ENCODE results near the gene RELB.
"Not testable (repeated sequence)": the region's sequence is repeated elsewhere in the genome, so short reads cannot be mapped to it uniquely, and the experiment has no call there.

The RELB gene

GRCh38 chr19:44986389-44986788, 14.9 kb upstream of the RELB start:
- DNase-seq: no peak

DNA sequence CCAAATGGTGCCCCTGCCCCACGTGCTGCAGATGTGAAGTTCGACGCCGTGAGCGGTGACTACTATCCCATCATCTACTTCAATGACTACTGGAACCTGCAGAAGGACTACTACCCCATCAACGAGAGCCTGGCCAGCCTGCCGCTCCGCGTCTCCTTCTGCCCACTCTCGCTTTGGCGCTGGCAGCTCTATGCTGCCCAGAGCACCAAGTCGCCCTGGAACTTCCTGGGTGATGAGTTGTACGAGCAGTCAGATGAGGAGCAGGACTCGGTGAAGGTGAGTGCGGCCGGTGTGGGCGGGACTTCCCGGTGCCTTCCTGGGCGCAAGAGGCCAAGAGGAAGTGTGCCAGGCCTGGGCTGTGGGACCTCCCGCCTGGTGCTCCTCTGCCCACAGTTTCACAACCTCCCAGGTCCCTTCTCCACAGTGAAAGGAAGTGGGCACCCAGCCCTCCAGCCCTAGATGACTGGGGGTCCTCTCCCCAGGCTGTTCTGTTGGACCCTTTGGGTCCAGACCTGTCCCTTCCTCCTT, 14.1 kb upstream of the RELB start:
- no peak for DNase-seq

DNA sequence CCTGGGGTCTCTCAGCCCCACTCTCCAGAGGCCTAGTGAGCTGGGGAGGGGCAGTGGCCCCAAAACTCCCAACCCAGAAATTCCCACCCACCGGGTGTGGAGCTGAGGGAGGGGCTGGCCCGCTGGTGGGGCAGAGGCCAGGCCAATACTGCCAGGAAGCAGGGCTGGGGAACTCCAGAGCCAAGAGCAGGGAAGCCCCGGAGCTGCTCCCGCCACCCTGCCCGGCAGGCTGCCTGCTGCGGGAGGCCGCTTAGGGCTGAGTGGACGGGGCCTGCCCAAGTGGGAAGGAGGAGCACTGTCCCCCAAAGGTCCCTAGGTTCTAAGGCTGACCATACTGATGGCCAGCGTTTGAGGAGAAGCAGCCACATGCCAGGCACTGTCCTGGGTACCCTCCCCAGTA, 13.0 kb upstream of the RELB start:
- DNase-seq: no peak

- DNase-seq: no peak
Measured at GRCh38 chr19:44988896-44989556, 12.2 kb upstream of the RELB start.

DNA sequence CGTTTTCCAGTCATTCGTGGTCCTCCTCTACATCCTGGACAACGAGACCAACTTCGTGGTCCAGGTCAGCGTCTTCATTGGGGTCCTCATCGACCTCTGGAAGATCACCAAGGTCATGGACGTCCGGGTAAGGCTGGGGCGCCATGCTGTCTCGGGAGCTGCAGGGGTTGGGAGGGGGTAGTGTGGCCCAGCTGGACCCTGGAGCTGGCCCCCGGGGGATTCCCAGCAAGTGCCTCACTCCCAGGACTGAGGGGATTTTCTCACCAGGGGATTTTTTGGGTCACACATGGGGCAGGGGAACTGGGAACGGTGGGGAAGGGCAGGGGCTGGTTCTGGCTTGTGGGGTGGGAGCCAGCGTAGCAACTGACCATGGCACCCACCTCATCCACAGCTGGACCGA, 10.8 kb upstream of the RELB start:
- DNase-seq: no peak

DNA sequence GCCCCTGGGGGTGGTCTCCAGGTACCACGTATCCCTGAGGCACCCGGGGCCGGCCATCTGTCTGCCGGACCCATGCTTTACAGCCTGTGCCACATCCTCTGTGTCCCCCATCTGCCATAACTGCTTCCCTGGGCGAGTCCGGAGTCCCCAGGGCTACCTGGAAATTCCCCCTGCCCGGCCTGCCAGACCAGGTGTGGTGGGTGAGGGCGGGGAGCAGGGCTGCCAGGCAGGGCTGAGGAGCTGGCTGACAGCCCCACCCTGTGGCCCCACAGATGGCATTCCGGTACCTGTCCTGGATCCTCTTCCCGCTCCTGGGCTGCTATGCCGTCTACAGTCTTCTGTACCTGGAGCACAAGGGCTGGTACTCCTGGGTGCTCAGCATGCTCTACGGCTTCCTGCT, 10.3 kb upstream of the RELB start:
- DNase-seq: no peak

- DNase-seq: no peak
Measured at GRCh38 chr19:44992336-44993163, 8.7 kb upstream of the RELB start.

DNA sequence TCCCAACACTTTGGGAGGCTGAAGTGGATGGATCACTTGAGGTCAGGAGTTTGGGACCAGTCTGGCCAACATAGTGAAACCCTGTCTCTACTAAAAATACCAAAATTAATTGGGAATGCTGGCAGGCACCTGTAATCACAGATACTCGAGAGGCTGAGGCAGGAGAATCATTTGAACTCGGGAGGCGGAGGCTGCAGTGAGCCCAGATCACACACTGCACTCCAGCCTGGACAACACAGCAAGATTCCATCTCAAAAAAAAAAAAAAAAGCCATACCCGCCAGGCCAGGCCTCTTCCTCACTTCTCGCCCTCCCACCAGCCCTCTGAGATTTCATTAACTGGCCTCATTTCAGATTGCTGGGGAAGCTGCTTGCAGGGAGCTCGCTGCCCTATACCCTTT, 7.7 kb upstream of the RELB start:
- no peak for DNase-seq

DNA sequence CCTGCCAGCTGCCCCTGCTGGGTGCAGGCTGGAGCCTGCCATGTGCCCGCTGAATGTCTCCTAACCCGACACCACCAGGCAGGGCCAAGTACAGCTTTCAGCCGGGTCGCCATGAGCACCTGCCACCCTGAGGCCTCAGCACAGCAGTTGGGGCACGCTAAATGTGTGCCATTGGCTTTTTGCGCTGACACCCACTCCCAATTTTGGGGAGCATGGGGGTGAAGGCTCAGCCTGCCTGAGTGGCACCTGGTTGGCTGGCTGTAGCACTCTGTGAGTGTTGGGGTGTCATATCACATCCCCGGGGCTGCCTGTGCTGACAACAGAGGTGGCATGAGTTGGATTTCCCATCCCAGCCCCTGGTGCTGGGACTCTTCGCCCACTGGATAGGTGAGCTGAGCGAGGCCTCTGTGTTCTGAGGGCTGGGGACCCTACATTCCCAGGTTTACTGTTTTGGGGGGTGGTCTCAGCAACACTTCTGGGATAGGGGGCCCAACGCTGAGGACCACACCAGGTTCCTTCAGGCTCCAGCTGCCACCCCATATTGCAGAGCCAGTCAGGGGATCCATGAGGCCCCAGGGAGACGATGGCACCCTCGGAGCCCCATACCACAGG, 7.2 kb upstream of the RELB start:
- DNase-seq: no peak

GRCh38 chr19:44998025-44998424, 3.2 kb upstream of the RELB start:
- DNase-seq: no peak

DNA sequence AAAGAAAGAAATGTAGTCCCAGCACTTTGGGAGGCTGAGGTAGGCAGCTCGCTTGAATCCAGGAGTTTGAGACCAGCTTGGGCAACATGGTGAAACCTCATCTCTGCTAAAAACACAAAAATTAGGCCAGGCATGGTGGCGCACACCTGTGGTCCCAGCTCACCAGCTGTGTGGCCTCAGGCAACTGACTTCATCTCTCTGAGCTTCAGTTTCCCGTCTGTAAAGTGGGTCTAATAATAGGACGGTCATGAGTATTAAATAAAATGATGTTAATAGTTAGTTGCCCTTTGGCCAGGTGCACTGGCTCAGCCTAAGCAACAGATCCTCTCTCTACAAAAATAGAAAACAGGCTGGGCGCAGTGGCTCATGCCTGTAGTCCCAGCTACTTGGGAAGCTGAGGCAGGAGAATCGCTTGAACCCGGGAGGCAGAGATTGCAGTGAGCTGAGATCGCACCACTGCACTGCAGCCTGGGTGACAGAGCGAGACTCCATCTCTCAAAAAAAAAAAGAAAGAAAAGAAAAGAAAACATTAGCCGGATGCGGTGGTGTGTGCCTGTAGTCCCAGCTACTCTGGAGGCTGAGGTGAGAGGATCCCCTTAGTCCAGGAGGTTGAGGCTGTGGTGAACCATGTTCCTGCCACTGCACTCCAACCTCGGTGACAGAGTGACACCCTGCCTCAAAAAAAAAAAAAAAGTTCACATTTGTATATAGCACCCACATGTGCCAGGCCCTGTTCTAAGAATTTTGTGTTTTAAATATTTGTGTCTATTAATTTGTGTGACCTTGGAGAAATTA, 1.9 kb upstream of the RELB start:
- DNase-seq: not testable (repeated sequence)

DNA sequence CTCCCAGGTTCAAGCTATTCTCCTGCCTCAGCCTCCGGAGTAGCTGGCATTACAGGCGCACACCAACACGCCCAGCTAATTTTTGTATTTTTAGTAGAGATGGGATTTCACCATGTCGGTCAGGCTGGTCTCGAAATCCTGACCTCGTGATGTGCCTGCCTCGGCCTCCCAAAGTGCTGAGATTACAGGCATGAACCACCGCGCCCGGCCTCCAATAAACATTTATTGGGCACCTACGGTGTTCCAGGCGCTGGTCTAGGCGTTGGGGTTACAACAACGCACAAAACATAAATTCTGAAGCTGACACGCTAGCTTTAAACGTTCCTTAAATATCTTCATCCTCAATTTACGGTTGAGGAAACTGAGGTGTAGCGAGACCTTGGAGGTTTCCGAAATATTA, 599 bp upstream of the RELB start:
- DNase-seq: not testable (repeated sequence)

GRCh38 chr19:45003485-45003884, 2.2 kb downstream of the RELB start:
- no peak for DNase-seq

GRCh38 chr19:45005787-45006186, 4.5 kb downstream of the RELB start:
- DNase-seq: no peak

- no peak for DNase-seq
Measured at GRCh38 chr19:45008552-45008951, 7.3 kb downstream of the RELB start.

- DNase-seq: no peak
Measured at GRCh38 chr19:45009625-45010255, 8.5 kb downstream of the RELB start.

DNA sequence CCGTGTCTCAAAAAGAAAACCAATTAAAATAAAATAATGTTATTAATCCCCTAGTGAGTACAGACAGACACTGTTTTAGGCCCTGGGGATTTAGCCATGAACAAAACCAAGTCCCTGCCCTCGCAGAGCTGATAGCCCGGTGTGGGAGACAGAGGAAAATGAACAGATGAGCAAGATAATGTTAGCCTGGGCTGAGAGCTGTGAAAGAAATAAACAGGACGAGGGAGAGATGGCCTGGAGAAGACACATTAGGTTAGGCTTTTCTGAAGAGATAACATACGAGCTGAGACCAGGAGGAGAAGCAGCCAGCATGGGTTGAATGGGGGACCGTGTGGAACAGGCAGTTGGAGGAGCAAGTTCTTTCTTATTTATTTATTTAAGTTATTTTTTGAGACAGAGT, 9.0 kb downstream of the RELB start:
- DNase-seq: no peak

DNA sequence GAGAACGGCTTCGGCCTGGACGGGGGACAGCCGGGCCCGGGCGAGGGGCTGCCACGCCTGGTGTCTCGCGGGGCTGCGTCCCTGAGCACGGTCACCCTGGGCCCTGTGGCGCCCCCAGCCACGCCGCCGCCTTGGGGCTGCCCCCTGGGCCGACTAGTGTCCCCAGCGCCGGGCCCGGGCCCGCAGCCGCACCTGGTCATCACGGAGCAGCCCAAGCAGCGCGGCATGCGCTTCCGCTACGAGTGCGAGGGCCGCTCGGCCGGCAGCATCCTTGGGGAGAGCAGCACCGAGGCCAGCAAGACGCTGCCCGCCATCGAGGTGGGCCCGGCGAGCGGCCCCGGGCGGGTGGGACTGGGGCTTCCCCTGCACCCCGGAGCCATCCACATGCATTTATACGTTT, 10.7 kb downstream of the RELB start:
- no peak for DNase-seq

GRCh38 chr19:45016388-45017314, 15.4 kb downstream of the RELB start:
- DNase-seq: no peak

DNA sequence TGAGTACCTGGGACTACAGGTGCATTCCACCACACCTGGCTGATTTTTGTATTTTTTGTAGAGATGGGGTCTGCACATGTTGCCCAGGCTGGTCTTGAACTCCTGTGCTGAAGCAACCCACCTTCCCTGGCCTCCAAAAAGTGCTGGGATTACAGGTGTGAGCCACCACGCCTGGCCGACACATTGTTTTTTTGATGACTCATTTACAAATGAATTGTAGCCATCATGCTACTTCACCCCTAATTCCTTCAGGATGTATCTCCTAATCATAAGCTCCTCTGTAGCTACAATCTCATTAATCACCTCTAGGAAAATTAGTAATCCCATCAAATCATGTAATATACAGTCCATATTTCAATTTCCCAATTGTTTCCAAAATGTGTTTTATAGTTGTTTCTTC, 17.9 kb downstream of the RELB start:
- DNase-seq: no peak

DNA sequence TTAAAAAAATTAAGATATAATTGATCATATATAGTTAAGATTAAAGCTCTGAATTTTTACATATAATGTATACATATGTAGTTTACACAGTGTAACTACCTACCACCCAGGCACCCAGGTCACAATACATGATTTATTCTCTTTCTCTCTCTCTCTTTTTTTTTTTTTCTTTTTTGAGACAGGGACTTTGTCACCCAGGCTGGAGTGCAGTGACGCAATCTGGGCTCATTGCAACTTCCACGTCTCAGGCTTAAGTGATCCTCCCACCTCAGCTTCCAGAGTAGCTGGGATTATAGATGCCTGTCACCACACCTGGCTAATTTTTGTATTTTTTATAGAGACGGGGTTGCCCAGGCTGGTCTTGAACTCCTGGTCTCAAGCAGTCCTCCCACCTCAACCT, 18.8 kb downstream of the RELB start:
- no peak for DNase-seq

Measured in right kidney (tissue), 1 donor.